Measurements from ENCODE around the gene BANF2. TPM values are rescaled to one million over a fixed set of nuclear protein-coding genes. Genes with fewer than 3 reads are reported as not detected.

BANF2 gene
- total and polyA plus RNA-seq, 2 of the 8 experiments (the other 6 are each of a cell fraction or from before 2014, with no cell fraction given): not detected

- Histone ChIP-seq H2BK120ac (replicated peaks; ENCODE audit: low read depth, low read length) (no peak overlapping the region), H3K4me2 (ENCODE audit: insufficient read depth in 1 of 2, low read depth in 2 of 2, low read length in 2 of 2) (no peak overlapping the region), H4K8ac (ENCODE audit: extremely low read depth, insufficient read depth, low read length) (no peak overlapping the region), H3K9me3 (ENCODE audit: insufficient read depth in 2 of 2, low read depth in 1 of 2, low read length in 1 of 2) (no peaks in the 10 kb centered on the region), H4K91ac (replicated peaks; ENCODE audit: insufficient read length, low read length) (no peak overlapping the region), H3K56ac (replicated peaks; ENCODE audit: insufficient read length, low read depth, low read length) (no peak overlapping the region), H3K18ac (ENCODE audit: extremely low read depth, low read length) (no peak overlapping the region), H2AK5ac (ENCODE audit: low read depth, low read length) (0 out of 2 replicates have a peak overlapping the region, but pooled peaks have one; percentile 16), H4K5ac (ENCODE audit: insufficient read length, low read depth, low read length) (no peak overlapping the region), H2BK12ac (ENCODE audit: low read depth, low read length) (no peak overlapping the region), H3K27ac (ENCODE audit: low read depth, low read length) (no peak overlapping the region), H4K20me1 (replicated peaks in 1 of 2; ENCODE audit: control insufficient read depth in 1 of 2, insufficient read depth in 2 of 2, low read length in 2 of 2) (no peaks in the 10 kb centered on the region), H3K9ac (replicated peaks in 1 of 4; ENCODE audit: extremely low read depth in 1 of 4, low read depth in 3 of 4, low read length in 3 of 4) (no peak overlapping the region; a peak in 1 of 7 replicates), H3K79me2 (ENCODE audit: control insufficient read depth in 1 of 2, insufficient read depth in 2 of 2, low read length in 2 of 2) (no peaks in the 10 kb centered on the region), H3K36me3 (ENCODE audit: control insufficient read depth in 2 of 4, insufficient read depth in 4 of 4, low read length in 3 of 4) (no peaks in the 10 kb centered on the region), H2BK5ac (ENCODE audit: low read depth, low read length) (no peak overlapping the region), H3K23ac (ENCODE audit: insufficient read length) (no peak overlapping the region), H3K4ac (replicated peaks; ENCODE audit: insufficient read length, low read depth, low read length) (no peak overlapping the region), H2BK15ac (ENCODE audit: low read length) (no peak overlapping the region), H2BK20ac (ENCODE audit: low read length) (no peak overlapping the region), H2AFZ (ENCODE audit: low read length) (no peak overlapping the region), H3K27me3 (replicated peaks in 1 of 4; ENCODE audit: control insufficient read depth in 3 of 4, extremely low read depth in 1 of 4, insufficient read depth in 3 of 4, low read length in 3 of 4) (no peaks in the 10 kb centered on the region), H3K23me2 (ENCODE audit: low read depth, low read length) (0 out of 2 replicates have a peak, but pooled peaks cover 2% of the 10 kb centered on the region), H3K4me3 (ENCODE audit: extremely low read depth in 1 of 4, insufficient read depth in 2 of 4, low read depth in 3 of 4, low read length in 4 of 4) (no peak overlapping the region), H3K4me1 (replicated peaks in 1 of 4; ENCODE audit: control insufficient read depth in 3 of 4, insufficient read depth in 4 of 4, low read length in 3 of 4) (no peaks in the 10 kb centered on the region), H3K14ac (ENCODE audit: insufficient read length) (no peak overlapping the region), H3K79me1 (ENCODE audit: low read depth, low read length) (no peaks in the 10 kb centered on the region)
- DNase-seq (ENCODE audit: low read depth in 1 of 2, low spot score in 2 of 2): no peak
- ChIA-PET CTCF (ENCODE audit: partially characterized antibody) (interaction anchor here (1.0 kb wide), 1 partner anchor 11 kb away, joined by 3 read pairs; no protein-coding TSS in a partner anchor), POLR2A (ENCODE audit: partially characterized antibody) (no interaction called here)
- 94% methylated on average over 5 of the region's 5 CpGs; no CpG with 5 or more reads in 1 of the 2 experiments for WGBS, 2 experiments (ENCODE audit: extremely low coverage in 1 of 2, insufficient coverage in 1 of 2, insufficient read length in 1 of 2, insufficient replicate concordance in 2 of 2, low coverage in 1 of 2, low lambda C conversion rate in 2 of 2, missing lambda C conversion rate in 1 of 2)
- FAIRE-seq: no peak
- TF ChIP-seq EZH2 (IDR thresholded peaks at IDR 0.05; ENCODE audit: low read depth, low read length, severe bottlenecking) (no peak), TAF7 (optimal IDR thresholded peaks at IDR 0.05; ENCODE audit: borderline replicate concordance, low read depth, low read length) (no peak)
Measured at GRCh38 chr20:17704589-17705317, 5.0 kb downstream of the BANF2 start.
